Keratinocyte (primary cell): Measurements from ENCODE around the gene KIN. TPM values are rescaled to one million over a fixed set of nuclear protein-coding genes. Genes with fewer than 3 reads are reported as not detected.

Source experiments
- DNase-seq: peaks from one replicate; pipeline ENCODE4 v3.0.0-alpha.2; 2011; ENCODE audit warnings: low read depth, missing footprints, low spot score
- FAIRE-seq: peaks from 2 replicates; lab custom pipeline; 2011; peaks lifted over from hg19 to GRCh38; lab: Jason Lieb, UNC
- H2AFZ ChIP-seq: 2 replicates; pipeline ENCODE4 v1.6.0; 2012; ENCODE audit warnings: low read length, control low read depth, inconsistent platforms; ENCODE audit not compliant: control insufficient read depth
- H3K27ac ChIP-seq: 2 replicates; pipeline ENCODE4 v1.5.1; 2011; ENCODE audit warnings: low read length; ENCODE audit not compliant: control insufficient read depth, insufficient read depth
- H3K27me3 ChIP-seq: 3 replicates; pipeline ENCODE4 v1.6.0; 2011; ENCODE audit warnings: low read length; ENCODE audit not compliant: control insufficient read depth, insufficient read depth; ENCODE audit errors: extremely low read depth
- H3K36me3 ChIP-seq, 2 experiments: 2 replicates in 1 of 2; 3 replicates in 1 of 2; pipeline ENCODE4 v1.5.1; 2011; ENCODE audit warnings: low read length in 2 of 2, mild to moderate bottlenecking in 1 of 2; ENCODE audit not compliant: control insufficient read depth in 2 of 2, insufficient read depth in 2 of 2; ENCODE audit errors: extremely low read depth in 1 of 2
- H3K4me1 ChIP-seq: 3 replicates; pipeline ENCODE4 v1.5.1; 2011; ENCODE audit warnings: low read length; ENCODE audit not compliant: control insufficient read depth, insufficient read depth; ENCODE audit errors: extremely low read depth
- H3K4me2 ChIP-seq: 3 replicates; pipeline ENCODE4 v1.6.0; 2011; ENCODE audit warnings: low read depth, low read length; ENCODE audit not compliant: control insufficient read depth, insufficient read depth; ENCODE audit errors: extremely low read depth
- H3K4me3 ChIP-seq, 3 experiments: fragments of 200-600 bp in 1 of 3; sonication (generic) in 1 of 3; 2 replicates in 2 of 3; 3 replicates in 1 of 3; pipeline ENCODE4 v1.5.1; 2011 to 2016; ENCODE audit warnings: low read length in 3 of 3, mild to moderate bottlenecking in 3 of 3, control low read depth in 2 of 3, inconsistent platforms in 1 of 3, low read depth in 1 of 3, mixed read lengths in 1 of 3, mixed run types in 1 of 3, moderate library complexity in 1 of 3; ENCODE audit not compliant: control insufficient read depth in 2 of 3, insufficient read depth in 2 of 3; ENCODE audit errors: extremely low read depth in 1 of 3
- H3K79me2 ChIP-seq: 2 replicates; pipeline ENCODE4 v1.6.0; 2012; ENCODE audit warnings: low read length; ENCODE audit not compliant: control insufficient read depth, insufficient read depth
- H3K9ac ChIP-seq: 3 replicates; pipeline ENCODE4 v1.6.0; 2011; ENCODE audit warnings: low read length; ENCODE audit not compliant: control insufficient read depth, insufficient read depth; ENCODE audit errors: extremely low read depth
- H3K9me1 ChIP-seq: 3 replicates; pipeline ENCODE4 v1.6.0; 2011; ENCODE audit warnings: low read length; ENCODE audit not compliant: control insufficient read depth, insufficient read depth; ENCODE audit errors: extremely low read depth
- H3K9me3 ChIP-seq: 2 replicates; pipeline ENCODE4 v1.5.1; 2012; ENCODE audit warnings: low read depth, low read length; ENCODE audit not compliant: control insufficient read depth
- H4K20me1 ChIP-seq: 3 replicates; pipeline ENCODE4 v1.6.0; 2011; ENCODE audit warnings: low read length; ENCODE audit not compliant: control insufficient read depth, insufficient read depth; ENCODE audit errors: extremely low read depth
- CTCF ChIP-seq, 3 experiments: IDR thresholded peaks in 1 of 3; conservative IDR thresholded peaks in 1 of 3; optimal IDR thresholded peaks in 1 of 3; 2 replicates in 2 of 3; 3 replicates in 1 of 3; pipeline versions ENCODE3 to v1.5.1; 2011; ENCODE audit warnings: low read length in 3 of 3, mild to moderate bottlenecking in 3 of 3, moderate library complexity in 2 of 3, control low read depth in 1 of 3, inconsistent platforms in 1 of 3; ENCODE audit not compliant: insufficient read depth in 2 of 3; ENCODE audit errors: extremely low read depth in 1 of 3
- EZH2 ChIP-seq: IDR thresholded peaks from one replicate; pipeline ENCODE4 v1.6.1; 2012; ENCODE audit warnings: inconsistent platforms, mild to moderate bottlenecking, low read length, moderate library complexity
- dilution Hi-C: fragments of 300-500 bp; cut with MboI; formaldehyde crosslinking; loops from one replicate; pipeline ENCODE4 v1.7.0; 2020; ENCODE audit warnings: low sequenced_read_pairs; ENCODE audit not compliant: extremely low pct_ligation_motif_present
- polyA plus RNA-seq, 5 experiments: library from polyadenylated mRNA; depleted of rRNA in 3 of 5; stranded (reverse) in 3 of 5; stranded (forward) in 1 of 5; unstranded in 1 of 5; fragments of >200 nt; gene quantifications; 1 replicate in 1 of 5; 2 replicates in 3 of 5; 3 replicates in 1 of 5; pipeline versions ENCODE4 v1.2.1 to v1.2.3, GENCODE V29; 2011 to 2012; ENCODE audit warnings: missing spikeins in 2 of 5, low read depth in 1 of 5, low replicate concordance in 1 of 5

KIN gene
- polyA plus RNA-seq, 1 donor (not counting 4 experiments of a cell fraction or from before 2014, with no cell fraction given) = 15.1 TPM

GRCh38 chr10:7767209-7767608 is 20.6 kb downstream of the KIN start:
- peaks cover 5 to 13% of the 10 kb centered on the region in 2 experiments for H3K36me3 ChIP-seq
- H3K9me3 ChIP-seq = no peaks in the 10 kb centered on the region
- no peak overlapping the region for H3K9ac ChIP-seq
- H4K20me1 ChIP-seq = no peaks in the 10 kb centered on the region
- no peak overlapping the region for H2AFZ ChIP-seq
- H3K27ac ChIP-seq = no peak overlapping the region
- DNase-seq = no peak
- no peak for FAIRE-seq
- no peak for TF ChIP-seq CTCF (optimal IDR thresholded peaks at IDR 0.05 in 1 of 3, IDR thresholded peaks at IDR 0.05 in 1 of 3, conservative IDR thresholded peaks at IDR 0.05 in 1 of 3; ENCODE audit: extremely low read depth in 1 of 3, insufficient read depth in 2 of 3, low read length in 3 of 3)
- TF ChIP-seq EZH2 = no peak
- H3K79me2 ChIP-seq = no peaks in the 10 kb centered on the region
- dilution Hi-C loops = no loop called here
- H3K4me2 ChIP-seq = no peak overlapping the region
- H3K27me3 ChIP-seq = no peaks in the 10 kb centered on the region
- no peaks in the 10 kb centered on the region for H3K4me1 ChIP-seq
- no peaks in the 10 kb centered on the region for H3K9me1 ChIP-seq
- H3K4me3 ChIP-seq = no peak overlapping the region

- no peaks in the 10 kb centered on the region for H3K4me1 ChIP-seq
- no peak overlapping the region for H3K4me3 ChIP-seq
- no peak overlapping the region for H3K27ac ChIP-seq
- H3K9ac ChIP-seq = no peak overlapping the region
- H3K27me3 ChIP-seq = no peaks in the 10 kb centered on the region
- no peaks in the 10 kb centered on the region for H3K9me1 ChIP-seq
- DNase-seq = no peak
- H2AFZ ChIP-seq = no peak overlapping the region
- peaks cover 6 to 13% of the 10 kb centered on the region in 2 experiments for H3K36me3 ChIP-seq
- no peaks in the 10 kb centered on the region for H4K20me1 ChIP-seq
- H3K9me3 ChIP-seq = no peaks in the 10 kb centered on the region
- H3K4me2 ChIP-seq = no peak overlapping the region
- FAIRE-seq = no peak
- dilution Hi-C loops = no loop called here
- TF ChIP-seq EZH2 (no peak), CTCF (optimal IDR thresholded peaks at IDR 0.05 in 1 of 3, IDR thresholded peaks at IDR 0.05 in 1 of 3, conservative IDR thresholded peaks at IDR 0.05 in 1 of 3; ENCODE audit: extremely low read depth in 1 of 3, insufficient read depth in 2 of 3, low read length in 3 of 3) (no peak)
- H3K79me2 ChIP-seq = no peaks in the 10 kb centered on the region
Observed at GRCh38 chr10:7766241-7766640, 21.6 kb downstream of the KIN start.
